Cardiac muscle cell (in vitro differentiated cells and primary cell): ENCODE data around the gene KLK1. TPM values are rescaled to one million over a fixed set of nuclear protein-coding genes. Genes with fewer than 3 reads are reported as not detected.
A peak's percentile ranks its signal among the peaks of the same experiment; 100 is the strongest.
"Not testable (repeated sequence)": the region's sequence is repeated elsewhere in the genome, so short reads cannot be mapped to it uniquely, and the experiment has no call there.

Experiments used
- DNase-seq, 2 donors: peaks; one replicate each; pipeline versions ENCODE4 v3.0.0 to v3.0.0-alpha.2; 2010 to 2017; ENCODE audit warnings: low read depth in 1 of 2, low spot score in 1 of 2
- H3K27ac ChIP-seq: fragments of 200-600 bp; sonication (generic); 2 replicates; pipeline ENCODE4 v1.5.1; 2016
- H3K27me3 ChIP-seq: fragments of 200-600 bp; sonication (generic); 2 replicates; pipeline ENCODE4 v1.6.0; 2016; ENCODE audit warnings: control low read depth
- H3K36me3 ChIP-seq: fragments of 200-600 bp; sonication (generic); 2 replicates; pipeline ENCODE4 v1.5.1; 2016; ENCODE audit warnings: control low read depth
- H3K4me1 ChIP-seq: fragments of 200-600 bp; sonication (generic); 2 replicates; pipeline ENCODE4 v1.8.1; 2017; ENCODE audit warnings: low read depth, mild to moderate bottlenecking, mixed run types
- H3K4me3 ChIP-seq: fragments of 200-600 bp; sonication (generic); 2 replicates; pipeline ENCODE4 v1.5.1; 2016; ENCODE audit warnings: mild to moderate bottlenecking
- H3K9me3 ChIP-seq: fragments of 200-600 bp; sonication (generic); 2 replicates; pipeline ENCODE4 v1.5.1; 2017; ENCODE audit warnings: low read depth, mild to moderate bottlenecking, control low read depth
- polyA plus RNA-seq: library from polyadenylated mRNA; unstranded; fragments of >200 nt; fragmentation: Nextera tagmentation; extraction: Ambion mirVana; gene quantifications from 2 replicates; pipeline ENCODE4 v1.2.1, GENCODE V29; 2016
- total RNA-seq: library from RNA; depleted of rRNA; stranded (reverse); fragments of >200 nt; gene quantifications from 2 replicates; pipeline ENCODE4 v1.2.3, GENCODE V29; 2016
- TF ChIP-seq, protein P1 (sequence below): IDR thresholded peaks from 2 replicates; pipeline ENCODE4 v1.5.1; 2012; ENCODE audit warnings: low read depth, mild to moderate bottlenecking, low read length

KLK1 gene
- total and polyA plus RNA-seq, 2 experiments from 2014 or later = not detected

DNA sequence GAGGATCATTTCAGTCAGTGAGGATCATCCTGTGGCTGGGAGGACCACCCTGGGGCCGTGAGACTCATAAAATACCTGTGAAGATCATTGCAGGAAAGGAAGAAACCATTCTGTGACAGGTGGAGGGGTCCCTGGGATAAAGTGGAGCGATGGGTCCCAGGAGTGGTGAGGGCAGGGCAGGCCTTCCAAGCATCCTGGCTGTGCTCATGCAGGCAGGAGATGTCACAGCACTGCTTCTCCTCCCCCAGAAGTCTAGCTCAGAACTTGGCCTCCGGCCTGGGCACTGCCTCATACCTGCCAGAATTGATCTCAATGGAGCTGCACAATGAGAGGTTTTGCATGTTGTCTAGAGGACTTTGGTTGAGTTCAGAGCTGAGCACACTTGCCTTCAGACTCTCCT, 11.1 kb downstream of the KLK1 start:
- TF ChIP-seq, protein P1, sequence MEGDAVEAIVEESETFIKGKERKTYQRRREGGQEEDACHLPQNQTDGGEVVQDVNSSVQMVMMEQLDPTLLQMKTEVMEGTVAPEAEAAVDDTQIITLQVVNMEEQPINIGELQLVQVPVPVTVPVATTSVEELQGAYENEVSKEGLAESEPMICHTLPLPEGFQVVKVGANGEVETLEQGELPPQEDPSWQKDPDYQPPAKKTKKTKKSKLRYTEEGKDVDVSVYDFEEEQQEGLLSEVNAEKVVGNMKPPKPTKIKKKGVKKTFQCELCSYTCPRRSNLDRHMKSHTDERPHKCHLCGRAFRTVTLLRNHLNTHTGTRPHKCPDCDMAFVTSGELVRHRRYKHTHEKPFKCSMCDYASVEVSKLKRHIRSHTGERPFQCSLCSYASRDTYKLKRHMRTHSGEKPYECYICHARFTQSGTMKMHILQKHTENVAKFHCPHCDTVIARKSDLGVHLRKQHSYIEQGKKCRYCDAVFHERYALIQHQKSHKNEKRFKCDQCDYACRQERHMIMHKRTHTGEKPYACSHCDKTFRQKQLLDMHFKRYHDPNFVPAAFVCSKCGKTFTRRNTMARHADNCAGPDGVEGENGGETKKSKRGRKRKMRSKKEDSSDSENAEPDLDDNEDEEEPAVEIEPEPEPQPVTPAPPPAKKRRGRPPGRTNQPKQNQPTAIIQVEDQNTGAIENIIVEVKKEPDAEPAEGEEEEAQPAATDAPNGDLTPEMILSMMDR = no peak
- H3K4me1 ChIP-seq = no peaks in the 10 kb centered on the region
- no peaks in the 10 kb centered on the region for H3K36me3 ChIP-seq
- H3K9me3 ChIP-seq = no peaks in the 10 kb centered on the region
- no peak overlapping the region for H3K27ac ChIP-seq
- no peak overlapping the region for H3K4me3 ChIP-seq
- peaks cover 34% of the 10 kb centered on the region for H3K27me3 ChIP-seq
- no peak for DNase-seq

DNA sequence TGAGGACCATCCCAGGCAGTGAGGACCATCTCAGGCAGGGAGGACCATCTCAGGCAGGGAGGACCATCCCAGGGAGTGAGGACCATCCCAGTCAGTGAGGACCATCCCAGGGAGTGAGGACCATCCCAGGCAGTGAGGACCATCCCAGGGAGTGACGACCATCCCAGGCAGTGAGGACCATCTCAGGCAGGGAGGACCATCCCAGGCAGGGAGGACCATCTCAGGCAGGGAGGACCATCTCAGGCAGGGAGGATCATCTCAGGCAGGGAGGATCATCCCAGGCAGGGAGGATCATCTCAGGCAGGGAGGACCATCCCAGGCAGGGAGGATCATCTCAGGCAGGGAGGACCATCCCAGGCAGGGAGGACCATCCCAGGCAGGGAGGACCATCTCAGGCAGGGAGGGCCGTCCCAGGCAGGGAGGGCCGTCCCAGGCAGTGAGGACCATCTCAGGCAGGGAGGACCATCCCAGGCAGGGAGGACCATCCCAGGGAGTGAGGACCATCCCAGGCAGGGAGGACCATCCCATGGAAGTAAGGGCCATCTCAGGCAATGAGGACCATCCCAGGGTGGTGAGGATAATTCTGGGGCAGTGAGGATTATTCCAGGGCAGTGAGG, 11.9 kb downstream of the KLK1 start:
- H3K9me3 ChIP-seq, H3K4me3 ChIP-seq, H3K36me3 ChIP-seq, H3K4me1 ChIP-seq, DNase-seq, H3K27ac ChIP-seq: not testable (repeated sequence)
- peaks cover 29% of the 10 kb centered on the region for H3K27me3 ChIP-seq

DNA sequence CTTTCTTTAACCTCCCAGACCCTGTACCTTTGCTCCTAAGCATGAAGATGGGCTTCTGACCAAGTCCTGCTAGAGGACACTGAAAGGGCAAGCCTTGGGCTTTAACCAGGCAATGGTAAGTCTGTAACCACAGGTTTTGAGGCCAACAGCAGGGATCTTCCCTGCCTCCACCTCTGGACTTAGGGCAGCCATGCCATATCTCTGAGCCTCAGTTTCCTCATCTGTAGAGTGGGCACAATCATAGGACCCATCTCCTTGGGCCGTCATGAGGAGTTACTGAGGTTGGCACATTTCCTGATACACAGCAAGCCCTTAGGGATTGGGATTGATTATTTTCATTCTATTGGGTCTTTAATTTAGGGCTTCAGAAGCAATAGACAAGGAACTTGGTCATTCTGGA, 14.7 kb downstream of the KLK1 start:
- peaks cover 29% of the 10 kb centered on the region for H3K27me3 ChIP-seq
- H3K4me3 ChIP-seq = no peak overlapping the region
- H3K9me3 ChIP-seq = no peaks in the 10 kb centered on the region
- H3K4me1 ChIP-seq = no peaks in the 10 kb centered on the region
- H3K27ac ChIP-seq = no peak overlapping the region
- no peaks in the 10 kb centered on the region for H3K36me3 ChIP-seq
- TF ChIP-seq, protein P1 = no peak
- no peak for DNase-seq

DNA sequence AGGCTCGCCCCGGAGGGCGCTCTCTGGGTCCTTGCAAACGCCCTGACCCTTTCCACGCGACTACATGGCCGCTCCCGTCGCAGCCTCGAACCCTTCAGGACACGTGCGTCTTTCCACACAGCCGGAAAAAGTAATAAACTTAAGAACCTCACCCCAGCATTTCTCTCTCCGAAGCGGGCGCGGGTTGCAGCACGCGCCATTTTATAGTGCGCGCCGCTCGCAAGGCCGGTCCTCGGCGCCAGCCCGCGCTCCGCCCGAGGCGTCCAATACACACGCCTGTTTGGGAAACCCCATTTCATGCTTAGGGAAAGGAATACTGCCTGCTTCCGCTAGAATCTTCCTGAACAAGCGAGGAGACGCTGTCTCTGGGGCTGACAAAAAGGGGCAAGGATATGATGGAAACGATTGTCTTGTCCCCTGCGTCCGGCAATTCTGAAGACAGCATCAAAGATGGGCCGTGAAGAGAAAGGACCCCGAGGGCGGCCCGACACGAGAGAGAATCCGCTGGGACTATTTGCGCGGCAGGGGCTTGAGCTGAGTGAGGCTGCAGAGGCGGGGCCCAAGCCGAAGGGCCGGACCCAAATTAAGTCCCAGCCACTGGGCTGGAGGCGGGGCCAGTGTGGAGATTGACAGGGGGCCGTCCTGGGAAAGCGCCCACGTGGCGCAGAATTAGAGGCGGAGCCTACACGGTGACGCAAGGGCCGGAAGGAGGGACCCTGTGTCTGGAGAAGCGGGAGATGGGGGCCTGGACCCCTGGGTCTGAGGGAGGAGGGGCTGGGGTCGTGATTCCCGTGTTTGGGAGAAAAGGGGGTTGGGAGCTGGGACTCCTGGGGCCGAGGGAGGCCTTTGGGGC, 18.9 kb downstream of the KLK1 start:
- TF ChIP-seq, protein P1 = peak; percentile 1
- H3K36me3 ChIP-seq = peaks cover 17% of the 10 kb centered on the region
- peak overlapping the region; percentile 93 for H3K4me3 ChIP-seq

DNA sequence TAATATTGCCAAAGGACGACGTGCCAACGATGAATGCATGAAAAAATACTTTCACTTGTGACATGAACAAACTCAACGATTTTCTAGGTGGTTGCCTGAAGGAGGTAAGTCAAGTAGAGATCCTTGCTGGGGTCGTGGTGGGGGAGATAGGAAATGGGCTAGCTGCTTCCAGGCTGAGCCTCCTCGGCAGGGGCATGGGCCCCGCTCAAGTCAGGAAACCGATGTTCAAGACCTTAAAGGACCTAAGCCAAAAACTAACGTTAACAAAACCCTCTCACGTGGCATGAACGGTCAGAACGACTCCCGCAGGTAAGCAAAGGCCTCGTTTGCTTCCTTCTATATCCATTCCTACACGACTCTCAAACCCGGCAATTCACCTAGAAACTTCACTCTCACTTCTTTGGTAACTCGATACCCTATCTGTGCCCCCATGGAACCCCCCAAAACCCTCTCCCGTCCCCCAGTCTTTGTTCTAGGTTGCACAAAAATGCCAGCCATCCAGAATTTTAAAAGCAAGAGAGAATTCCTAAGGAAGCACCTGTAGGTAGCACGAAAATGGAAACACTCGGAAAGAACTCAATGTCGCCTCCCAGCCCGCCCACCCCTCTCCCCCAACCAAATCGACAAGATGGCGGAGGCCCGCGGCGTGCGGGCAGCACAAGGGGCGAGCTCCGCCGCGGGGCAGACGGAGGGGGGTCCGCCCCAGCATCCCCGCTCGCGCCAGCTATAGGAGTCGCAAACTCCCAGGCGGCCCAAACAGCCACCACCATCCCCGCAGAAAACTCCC, 19.8 kb downstream of the KLK1 start:
- H3K4me1 ChIP-seq = peaks cover 6% of the 10 kb centered on the region
- peak overlapping the region; percentile 93 for H3K4me3 ChIP-seq
- peak overlapping the region; percentile 98 for H3K27ac ChIP-seq
- no peaks in the 10 kb centered on the region for H3K9me3 ChIP-seq
- peaks cover 20% of the 10 kb centered on the region for H3K36me3 ChIP-seq
- TF ChIP-seq, protein P1 = peak; percentile 2
- DNase-seq = peak; percentile 21 to 60
- peaks cover 12% of the 10 kb centered on the region for H3K27me3 ChIP-seq

More for the DNA sequence above, 18.9 kb downstream of the KLK1 start:
- H3K4me1 ChIP-seq = peaks cover 6% of the 10 kb centered on the region
- H3K9me3 ChIP-seq = no peaks in the 10 kb centered on the region
- peak; percentile 100 for DNase-seq
- peak overlapping the region; percentile 98 for H3K27ac ChIP-seq
- H3K27me3 ChIP-seq = peaks cover 16% of the 10 kb centered on the region
